Heart left ventricle (tissue), 16 donors: ENCODE measurements around the gene FGB. TPM values are rescaled to one million over a fixed set of nuclear protein-coding genes. Genes with fewer than 3 reads are reported as not detected.
"Not testable (repeated sequence)": the region's sequence is repeated elsewhere in the genome, so short reads cannot be mapped to it uniquely, and the experiment has no call there.

ENCODE experiments used
- ATAC-seq, 4 donors: fragments of 200-7000 bp; cut with Tn5 transposase; one replicate each; pipeline ENCODE4 v1.9.1; 2020 to 2022; ENCODE audit warnings: moderate library complexity in 4 of 4, mild to moderate bottlenecking in 3 of 4, moderate number of reproducible peaks in 1 of 4
- DNase-seq, 5 donors: peaks; one replicate each; pipeline ENCODE4 v3.0.0-alpha.2; 2020
- H3K27ac ChIP-seq, 12 donors: fragments of 200-600 bp; sonication (generic) in 4 of 12; one replicate each; pipeline versions ENCODE4 v1.5.0 to v1.8.0; 2016 to 2022; ENCODE audit warnings: mild to moderate bottlenecking in 2 of 12
- H3K27me3 ChIP-seq, 9 donors: fragments of 200-600 bp; sonication (generic) in 2 of 9; one replicate each; pipeline versions ENCODE4 v1.5.1 to v1.8.0; 2016 to 2022; ENCODE audit warnings: mild to moderate bottlenecking in 3 of 9
- H3K36me3 ChIP-seq, 9 donors: fragments of 200-600 bp; sonication (generic) in 2 of 9; one replicate each; pipeline versions ENCODE4 v1.5.0 to v1.8.0; 2018 to 2022; ENCODE audit warnings: mild to moderate bottlenecking in 2 of 9
- H3K4me1 ChIP-seq, 12 donors: fragments of 200-600 bp; sonication (generic) in 4 of 12; one replicate each; pipeline versions ENCODE4 v1.5.0 to v1.8.0; 2016 to 2022; ENCODE audit warnings: mild to moderate bottlenecking in 3 of 12
- H3K4me3 ChIP-seq, 12 donors: fragments of 200-600 bp; sonication (generic) in 4 of 12; one replicate each; pipeline versions ENCODE4 v1.5.0 to v1.8.0; 2017 to 2022; ENCODE audit warnings: mild to moderate bottlenecking in 9 of 12, moderate library complexity in 4 of 12
- H3K9me3 ChIP-seq, 12 donors: fragments of 200-600 bp; sonication (generic) in 4 of 12; one replicate each; pipeline versions ENCODE4 v1.5.0 to v1.8.0; 2016 to 2022; ENCODE audit warnings: mild to moderate bottlenecking in 1 of 12
- POLR2A ChIP-seq, 2 donors: fragments of 450-650 bp; IDR thresholded peaks; one replicate each; pipeline ENCODE4 v1.6.1; 2017; ENCODE audit warnings: antibody characterized with exemption in 2 of 2, mild to moderate bottlenecking in 2 of 2, moderate library complexity in 2 of 2
- WGBS, 4 donors: extraction: QIAGEN DNeasy Blood & Tissue Kit in 2 of 4; methylation state at CpG; one replicate each; pipeline versions ENCODE4 v1.1.5 to v1.1.7; 2013 to 2018; 5-methylcytosine and 5-hydroxymethylcytosine counted together
- intact Hi-C, 10 donors: fragments of 100-400 bp; cut with DNase I; formaldehyde crosslinking; loops; one replicate each; pipeline versions ENCODE4 v1.11.1 to v1.14.2; 2022
- polyA plus RNA-seq, 2 donors: library from polyadenylated mRNA; stranded (reverse); fragments of 200-250 nt; gene quantifications; one replicate each; pipeline ENCODE4 v1.2.3, GENCODE V29; 2013
- total RNA-seq, 9 donors: library from RNA; depleted of rRNA in 2 of 9; stranded (reverse); fragments of >200 nt in 2 of 9; fragmentation: NEBNext Ultra II Directional in 3 of 9; extraction: Animal tissue kit (Norgen Biotek cat#: 25700) in 3 of 9; gene quantifications; one replicate each; pipeline versions ENCODE4 v1.1.0 to v1.2.4, GENCODE V29; 2016 to 2023
- TF ChIP-seq, protein P1 (sequence below), 12 donors: fragments of 200-600 bp; sonication (generic) in 4 of 12; IDR thresholded peaks; one replicate each; pipeline versions ENCODE4 v1.5.0 to v1.8.0; 2018 to 2022; ENCODE audit warnings: antibody characterized with exemption in 12 of 12, mild to moderate bottlenecking in 5 of 12
- donor health status: ischemic (EF 13 %, LVEDD 7.1; RV severe dilation, severe dysfunction).
- donor health status: healthy with polysubstance abuse.
- donor health status: DM: no; HTN: yes; CAD: no.
- donor health status: DM: no; HTN: no; CAD: no.
- donor health status: ischemic (EF 25% LVEDD 6.9; RV normal size, moderate dysfunction).
- donor health status: ischemic (EF 25% LVEDD 5.7; RV mildly dilated, moderate dysfunction).
- donor health status: healthy.
- donor health status: DM: yes; HTN: yes; CAD: no.
- donor health status: ischemic (EF 35%, LVEDD 5.7; RV mildly dilated, moderate dysfunction).
- donor health status: nonischemic (EF 11% LVEDD 7.7; RV severe dilation, severe dysfunction).
- donor health status: DM: yes; HTN: yes; CAD: no.
- donor health status: PGD.
- donor health status: ischemic (EF 29% LVEDD 5.4; RV normal size, mild dysfunction).
- donor health status: nonischemic (EF 23%, LVEDD 6.1; RV moderate dilation, normal function).

Gene FGB
- total and polyA plus RNA-seq, 11 donors, result 0.25 to 1.6 (median 0.46) TPM; not detected in 8

DNA sequence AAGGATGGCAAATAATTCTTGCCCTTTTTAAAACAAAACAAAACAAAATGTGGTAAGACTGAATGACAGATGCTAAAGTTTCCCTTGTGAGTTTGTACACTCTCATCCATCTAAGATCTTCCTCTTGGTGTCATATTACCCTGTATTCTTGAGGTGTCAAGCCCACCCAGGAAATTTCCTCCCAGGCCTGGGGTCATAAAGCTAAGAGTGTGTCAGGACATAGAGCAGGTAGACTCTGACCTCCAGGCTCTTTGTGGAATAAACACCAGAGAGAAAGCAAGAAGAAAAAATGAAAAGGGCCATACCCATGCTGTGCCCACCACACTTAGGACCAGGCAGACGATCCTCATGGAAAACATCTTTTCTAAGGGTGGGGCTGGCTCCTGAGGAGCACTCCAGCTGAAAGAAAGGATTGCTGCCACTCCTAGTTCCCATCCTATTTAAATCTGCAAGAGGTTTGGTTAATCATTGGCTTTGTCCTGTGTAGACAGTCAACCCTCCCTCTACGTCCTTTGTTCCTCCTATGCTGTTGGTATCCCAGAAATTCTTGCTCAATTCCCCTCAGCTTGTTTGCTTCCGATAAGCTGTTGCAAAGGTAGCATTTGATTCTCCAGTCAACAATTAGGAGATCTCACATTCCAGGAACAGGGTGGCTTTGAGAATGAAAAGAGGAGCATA lies 27.7 kb downstream of the FGB start, which contains the start of gene FGA:
TSS of gene FGA (minus strand) at position 414 of the 678 bp plus-strand sequence. CDS start at position 359, 55 bp downstream.
- TF ChIP-seq POLR2A (IDR thresholded peaks at IDR 0.05), result no peak
- TF ChIP-seq, protein P1, sequence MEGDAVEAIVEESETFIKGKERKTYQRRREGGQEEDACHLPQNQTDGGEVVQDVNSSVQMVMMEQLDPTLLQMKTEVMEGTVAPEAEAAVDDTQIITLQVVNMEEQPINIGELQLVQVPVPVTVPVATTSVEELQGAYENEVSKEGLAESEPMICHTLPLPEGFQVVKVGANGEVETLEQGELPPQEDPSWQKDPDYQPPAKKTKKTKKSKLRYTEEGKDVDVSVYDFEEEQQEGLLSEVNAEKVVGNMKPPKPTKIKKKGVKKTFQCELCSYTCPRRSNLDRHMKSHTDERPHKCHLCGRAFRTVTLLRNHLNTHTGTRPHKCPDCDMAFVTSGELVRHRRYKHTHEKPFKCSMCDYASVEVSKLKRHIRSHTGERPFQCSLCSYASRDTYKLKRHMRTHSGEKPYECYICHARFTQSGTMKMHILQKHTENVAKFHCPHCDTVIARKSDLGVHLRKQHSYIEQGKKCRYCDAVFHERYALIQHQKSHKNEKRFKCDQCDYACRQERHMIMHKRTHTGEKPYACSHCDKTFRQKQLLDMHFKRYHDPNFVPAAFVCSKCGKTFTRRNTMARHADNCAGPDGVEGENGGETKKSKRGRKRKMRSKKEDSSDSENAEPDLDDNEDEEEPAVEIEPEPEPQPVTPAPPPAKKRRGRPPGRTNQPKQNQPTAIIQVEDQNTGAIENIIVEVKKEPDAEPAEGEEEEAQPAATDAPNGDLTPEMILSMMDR (IDR thresholded peaks at IDR 0.05), result no peak
- ATAC-seq (no peak), DNase-seq (no peak)
- intact Hi-C loops, result no loop called here
- no peak within 1 kb of the TSS for H3K4me3 ChIP-seq
- no peaks in the 10 kb centered on the region for H3K4me1 ChIP-seq
- WGBS, 4 donors, result 64 to 78% (median 66%) methylated on average over 3 of the region's 3 CpGs
- no peak within 1 kb of the TSS for H3K27ac ChIP-seq
- no peaks in the 10 kb centered on the region for H3K36me3 ChIP-seq
- H3K27me3 ChIP-seq, result peaks cover 0 to 21% (median 4%) of the 10 kb centered on the region in 9 donors
- no peaks in the 10 kb centered on the region for H3K9me3 ChIP-seq

GRCh38 chr4:154591890-154592289 lies 29.1 kb downstream of the FGB start:
- H3K27ac ChIP-seq, result no peak overlapping the region
- 61 to 77% (median 72%) methylated on average over 3 of the region's 3 CpGs for WGBS, 4 donors
- intact Hi-C loops, result no loop called here
- ATAC-seq (no peak), DNase-seq (no peak)
- H3K4me1 ChIP-seq, result no peaks in the 10 kb centered on the region
- H3K4me3 ChIP-seq, result no peak overlapping the region
- peaks cover 0 to 21% (median 4%) of the 10 kb centered on the region in 9 donors for H3K27me3 ChIP-seq
- TF ChIP-seq, protein P1 (IDR thresholded peaks at IDR 0.05), result no peak
- TF ChIP-seq POLR2A (IDR thresholded peaks at IDR 0.05), result no peak
- H3K9me3 ChIP-seq, result no peaks in the 10 kb centered on the region
- no peaks in the 10 kb centered on the region for H3K36me3 ChIP-seq

GRCh38 chr4:154593868-154594267 lies 31.1 kb downstream of the FGB start:
- no peaks in the 10 kb centered on the region for H3K36me3 ChIP-seq
- DNase-seq, result no peak
- intact Hi-C loops, result no loop called here
- no peak for ATAC-seq
- TF ChIP-seq, protein P1 (IDR thresholded peaks at IDR 0.05), result no peak
- no peak for TF ChIP-seq POLR2A (IDR thresholded peaks at IDR 0.05)
- no peak overlapping the region for H3K4me3 ChIP-seq
- WGBS, 4 donors, result 44 to 84% (median 62%) methylated on average over 2 of the region's 2 CpGs
- H3K4me1 ChIP-seq, result no peaks in the 10 kb centered on the region
- H3K27ac ChIP-seq, result no peak overlapping the region
- peaks cover 0 to 14% (median 4%) of the 10 kb centered on the region in 9 donors for H3K27me3 ChIP-seq
- no peaks in the 10 kb centered on the region for H3K9me3 ChIP-seq

DNA sequence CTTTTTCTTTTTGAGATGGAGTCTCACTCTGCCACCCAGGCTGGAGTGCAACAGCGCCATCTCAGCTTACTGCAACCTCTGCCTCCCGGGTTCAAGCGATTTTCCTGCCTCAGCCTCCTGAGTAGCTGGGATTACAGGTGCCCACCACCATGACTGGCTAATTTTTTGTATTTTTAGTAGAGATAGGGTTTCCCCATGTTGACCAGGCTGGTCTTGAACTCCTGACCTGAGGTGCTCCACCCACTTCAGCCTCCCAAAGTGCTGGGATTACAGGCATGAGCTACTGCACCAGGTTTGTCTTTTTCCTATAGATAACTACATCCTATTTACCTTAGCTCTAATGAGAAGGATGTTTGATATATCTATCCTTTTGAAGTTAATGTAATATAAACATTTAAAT lies 31.5 kb downstream of the FGB start:
- intact Hi-C loops, result not testable (repeated sequence)

GRCh38 chr4:154595807-154596206 lies 33.0 kb downstream of the FGB start:
- TF ChIP-seq POLR2A (IDR thresholded peaks at IDR 0.05), result no peak
- TF ChIP-seq, protein P1 (IDR thresholded peaks at IDR 0.05), result no peak
- no peaks in the 10 kb centered on the region for H3K36me3 ChIP-seq
- DNase-seq (no peak), ATAC-seq (no peak)
- H3K27me3 ChIP-seq, result peaks cover 0 to 2% (median 0%) of the 10 kb centered on the region in 9 donors
- intact Hi-C loops, result no loop called here
- no peaks in the 10 kb centered on the region for H3K9me3 ChIP-seq
- H3K4me3 ChIP-seq, result no peak overlapping the region
- no peak overlapping the region for H3K27ac ChIP-seq
- H3K4me1 ChIP-seq, result no peaks in the 10 kb centered on the region

More for the DNA sequence above, 31.5 kb downstream of the FGB start:
- not testable (repeated sequence) for H3K36me3 ChIP-seq, DNase-seq, ATAC-seq, H3K9me3 ChIP-seq, H3K4me1 ChIP-seq, H3K4me3 ChIP-seq, H3K27ac ChIP-seq
- 84 to 88% (median 86%) methylated on average over 3 of the region's 3 CpGs for WGBS, 4 donors
- H3K27me3 ChIP-seq, result peaks cover 0 to 14% (median 2%) of the 10 kb centered on the region in 9 donors

GRCh38 chr4:154597281-154597680 lies 34.5 kb downstream of the FGB start:
- H3K27me3 ChIP-seq, H3K36me3 ChIP-seq, H3K9me3 ChIP-seq, H3K4me3 ChIP-seq, DNase-seq, H3K4me1 ChIP-seq, intact Hi-C loops, ATAC-seq, H3K27ac ChIP-seq: not testable (repeated sequence)
- WGBS, 4 donors, result 89 to 92% (median 92%) methylated on average over 11 of the region's 11 CpGs
